SK-N-MC (cell line): ENCODE results near the gene CES3.

Experiments
- EZH2 ChIP-seq: fragments of 200-600 bp; sonication (generic); IDR thresholded peaks from one replicate; pipeline ENCODE4 v1.6.1; 2017; ENCODE audit warnings: antibody characterized with exemption
- FOXP2 ChIP-seq: optimal IDR thresholded peaks from 2 replicates; pipeline ENCODE3; 2011; ENCODE audit warnings: mild to moderate bottlenecking, moderate library complexity; ENCODE audit not compliant: insufficient read depth; ENCODE audit errors: extremely low read length, control extremely low read depth

DNA sequence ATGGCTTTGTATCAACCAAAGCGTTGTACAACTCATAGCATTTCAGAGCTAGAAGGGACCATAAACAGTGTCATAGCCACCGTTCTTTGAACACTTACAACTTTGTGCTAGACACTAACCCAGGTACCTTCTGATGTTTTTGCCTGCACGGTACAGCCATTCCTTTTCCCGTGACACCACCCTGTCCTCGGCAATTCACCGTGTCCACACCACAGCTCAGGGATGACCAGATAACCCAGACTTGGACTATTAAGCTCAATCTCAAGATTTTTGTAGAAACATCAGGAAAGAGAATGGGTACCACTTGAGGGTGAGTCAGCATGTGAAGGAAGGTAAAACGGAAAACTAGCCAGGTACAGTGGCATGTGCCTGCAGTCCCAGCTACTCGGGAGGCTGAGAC, 58.1 kb downstream of the CES3 start:
- TF ChIP-seq EZH2 (no peak), FOXP2 (no peak)
